HepG2 (cell line): ENCODE data around the gene PIK3CA. TPM values are rescaled to one million over a fixed set of nuclear protein-coding genes. Genes with fewer than 3 reads are reported as not detected.

ENCODE experiments used
- ATAC-seq: fragments of 200-7000 bp; cut with Tn5 transposase; 3 replicates; pipeline ENCODE4 v1.9.1; 2020; ENCODE audit warnings: mild to moderate bottlenecking, moderate library complexity
- BruUV-seq: library from RNA; stranded (reverse); fragments of 400-500 nt; replicated peaks from 2 replicates; lab custom pipeline; 2021; lab: Mats Ljungman, UMichigan
- CTCF ChIA-PET: fragments of 300-600 bp; formaldehyde crosslinking; extraction: SDS; loops from one replicate; lab custom pipeline; 2021; ENCODE audit warnings: low total read pairs, inconsistent platforms, low intra/inter-chr PET ratio; lab: Yijun Ruan, JAX
- POLR2A ChIA-PET: fragments of 350-600 bp; sonication (Branson Sonifier 250); formaldehyde crosslinking; loops from one replicate; lab custom pipeline; 2020; ENCODE audit warnings: antibody characterized with exemption, inconsistent platforms; lab: Yijun Ruan, JAX
- DNase-seq: peaks from one replicate; pipeline ENCODE4 v3.0.0-alpha.2; 2015; ENCODE audit warnings: low spot score
- FAIRE-seq: peaks from 3 replicates; lab custom pipeline; 2011; peaks lifted over from hg19 to GRCh38; lab: Jason Lieb, UNC
- H2AFZ ChIP-seq: one replicate; pipeline ENCODE4 v1.6.1; 2011; ENCODE audit warnings: low read length, inconsistent platforms
- H3K27ac ChIP-seq: fragments of 300-600 bp; 3 replicates; pipeline ENCODE4 v1.8.0; 2011; ENCODE audit warnings: mixed run types, mild to moderate bottlenecking, mixed read lengths, low read length, inconsistent platforms; ENCODE audit not compliant: insufficient read depth; ENCODE audit errors: extremely low read length
- H3K27me3 ChIP-seq, 2 experiments: fragments of 200-600 bp in 1 of 2; 2 replicates in 1 of 2; 3 replicates in 1 of 2; pipeline versions ENCODE4 v1.6.0 to v1.8.0; 2011; ENCODE audit warnings: low read length in 2 of 2, mild to moderate bottlenecking in 2 of 2, moderate library complexity in 2 of 2, inconsistent platforms in 1 of 2; ENCODE audit not compliant: insufficient read depth in 2 of 2, control insufficient read depth in 1 of 2
- H3K36me3 ChIP-seq, 2 experiments: fragments of 200-600 bp in 1 of 2; replicated peaks in 1 of 2; 2 replicates in 1 of 2; 3 replicates in 1 of 2; pipeline versions ENCODE4 v1.5.1 to v1.8.0; 2011; ENCODE audit warnings: low read length in 2 of 2, inconsistent platforms in 1 of 2; ENCODE audit not compliant: insufficient read depth in 2 of 2, control insufficient read depth in 1 of 2
- H3K4me1 ChIP-seq: 2 replicates; pipeline ENCODE4 v1.5.1; 2012; ENCODE audit warnings: low read length, inconsistent platforms; ENCODE audit not compliant: insufficient read depth
- H3K4me2 ChIP-seq: 2 replicates; pipeline ENCODE4 v1.6.0; 2011; ENCODE audit warnings: low read depth, low read length, inconsistent platforms
- H3K4me3 ChIP-seq, 3 experiments: fragments of 200-600 bp in 1 of 3; sonication (generic), shearing (Covaris generic) in 1 of 3; replicated peaks in 1 of 3; 2 replicates each; pipeline ENCODE4 v1.5.1; 2011 to 2016; ENCODE audit warnings: low read length in 3 of 3, inconsistent platforms in 2 of 3, low read depth in 2 of 3, mild to moderate bottlenecking in 2 of 3, control low read depth in 1 of 3, mixed read lengths in 1 of 3; ENCODE audit not compliant: insufficient read depth in 1 of 3
- H3K79me2 ChIP-seq: one replicate; pipeline ENCODE4 v1.6.1; 2011; ENCODE audit warnings: low read length, inconsistent platforms; ENCODE audit not compliant: insufficient read depth
- H3K9ac ChIP-seq: 2 replicates; pipeline ENCODE4 v1.6.0; 2011; ENCODE audit warnings: mild to moderate bottlenecking, low read depth, low read length, inconsistent platforms; ENCODE audit not compliant: insufficient read depth
- H3K9me3 ChIP-seq: 2 replicates; pipeline ENCODE4 v1.5.1; 2012; ENCODE audit warnings: mild to moderate bottlenecking, low read length
- H4K20me1 ChIP-seq: 2 replicates; pipeline ENCODE4 v1.6.0; 2011; ENCODE audit warnings: inconsistent platforms, mild to moderate bottlenecking, low read length, moderate library complexity; ENCODE audit not compliant: insufficient read depth
- BCL6 ChIP-seq: IDR thresholded peaks from 2 replicates; pipeline ENCODE4 v1.6.1; 2016; ENCODE audit warnings: missing genetic modification reagents, missing compliant biosample characterization
- HOXA7 ChIP-seq: sonication (generic); formaldehyde crosslinking; IDR thresholded peaks from 2 replicates; pipeline ENCODE4 v1.8.1; 2022; ENCODE audit warnings: mild to moderate bottlenecking, missing genetic modification reagents, moderate library complexity
- KDM4B ChIP-seq: sonication (generic); formaldehyde crosslinking; IDR thresholded peaks from 2 replicates; pipeline ENCODE4 v1.4.0; 2020; ENCODE audit warnings: missing genetic modification reagents
- NFE2L1 ChIP-seq: sonication (generic); formaldehyde crosslinking; IDR thresholded peaks from 2 replicates; pipeline ENCODE4 v1.4.0; 2020; ENCODE audit warnings: missing genetic modification reagents, mild to moderate bottlenecking, borderline replicate concordance
- NR2C2 ChIP-seq: sonication (generic); formaldehyde crosslinking; IDR thresholded peaks from 2 replicates; pipeline ENCODE4 v1.4.0; 2020; ENCODE audit warnings: missing genetic modification reagents, mild to moderate bottlenecking, moderate library complexity, borderline replicate concordance
- POLR2G ChIP-seq: fragments of 200-400 bp; formaldehyde crosslinking; IDR thresholded peaks from 2 replicates; pipeline ENCODE4 v1.6.1; 2018; ENCODE audit warnings: mild to moderate bottlenecking, low read depth, low read length, moderate library complexity
- PRPF4 ChIP-seq: fragments of 200-400 bp; formaldehyde crosslinking; IDR thresholded peaks from 2 replicates; pipeline ENCODE4 v1.6.1; 2016; ENCODE audit warnings: low read length, low read depth; ENCODE audit not compliant: poor library complexity, severe bottlenecking
- SRSF4 ChIP-seq: fragments of 200-400 bp; formaldehyde crosslinking; IDR thresholded peaks from one replicate; pipeline ENCODE4 v1.6.1; 2018; ENCODE audit warnings: mild to moderate bottlenecking, low read depth, low read length, moderate library complexity; ENCODE audit not compliant: poor library complexity, severe bottlenecking
- ZBTB3 ChIP-seq: sonication (generic); formaldehyde crosslinking; IDR thresholded peaks from 2 replicates; pipeline ENCODE4 v1.4.0; 2020; ENCODE audit warnings: low read depth, mild to moderate bottlenecking, moderate library complexity, missing genetic modification reagents, borderline replicate concordance
- ZFX ChIP-seq: sonication (generic); formaldehyde crosslinking; IDR thresholded peaks from 2 replicates; pipeline ENCODE4 v1.4.0; 2020; ENCODE audit warnings: mild to moderate bottlenecking, low read depth, missing genetic modification reagents, moderate library complexity
- ZNF232 ChIP-seq: sonication (generic); formaldehyde crosslinking; IDR thresholded peaks from 2 replicates; pipeline ENCODE4 v1.4.0; 2020; ENCODE audit warnings: missing genetic modification reagents, borderline replicate concordance
- ZNF343 ChIP-seq: sonication (generic); formaldehyde crosslinking; IDR thresholded peaks from 2 replicates; pipeline ENCODE4 v1.4.0; 2020; ENCODE audit warnings: mild to moderate bottlenecking, missing genetic modification reagents
- ZNF670 ChIP-seq: sonication (generic); formaldehyde crosslinking; IDR thresholded peaks from 2 replicates; pipeline ENCODE4 v1.8.0; 2022; ENCODE audit warnings: mild to moderate bottlenecking, missing genetic modification reagents, borderline replicate concordance
- ZNF777 ChIP-seq: sonication (generic); formaldehyde crosslinking; IDR thresholded peaks from 2 replicates; pipeline ENCODE4 v1.4.0; 2020; ENCODE audit warnings: missing genetic modification reagents
- ZXDC ChIP-seq: sonication (generic); formaldehyde crosslinking; IDR thresholded peaks from 2 replicates; pipeline ENCODE4 v1.5.0; 2020; ENCODE audit warnings: mild to moderate bottlenecking, missing genetic modification reagents
- WGBS: methylation state at CpG from one replicate; pipeline ENCODE4 v1.1.6; 2017; ENCODE audit warnings: low lambda C conversion rate; 5-methylcytosine and 5-hydroxymethylcytosine counted together
- in situ Hi-C: cut with HindIII; loops from 2 replicates; pipeline ENCODE4 v1.10.0; 2017; ENCODE audit warnings: low pct_unique_long_range_greater_than_20kb; ENCODE audit not compliant: extremely low pct_ligation_motif_present
- intact Hi-C: fragments of 100-400 bp; cut with micrococcal nuclease; formaldehyde crosslinking; loops from one replicate; pipeline ENCODE4 v1.10.0; 2022; ENCODE audit not compliant: unreplicated experiment
- polyA plus RNA-seq, 8 experiments: library from polyadenylated mRNA; depleted of rRNA in 3 of 8; stranded (reverse) in 7 of 8; unstranded in 1 of 8; fragments of >200 nt; fragmentation: Illumina TruSeq in 4 of 8; extraction: Trizol in 4 of 8; gene quantifications; 2 replicates each; pipeline versions ENCODE4 v1.2.1 to v1.2.3, GENCODE V29; 2011 to 2016; ENCODE audit warnings: low read depth in 4 of 8, missing spikeins in 1 of 8, mixed read lengths in 1 of 8; ENCODE audit not compliant: insufficient read depth in 1 of 8
- total RNA-seq, 5 experiments: library from RNA; depleted of rRNA; stranded (reverse); fragments of >200 nt; fragmentation: Illumina TruSeq; extraction: Trizol; gene quantifications; 2 replicates each; pipeline ENCODE4 v1.2.3, GENCODE V29; 2016; ENCODE audit warnings: low read depth in 1 of 5
- TF ChIP-seq, protein P1 (sequence below): sonication (generic); formaldehyde crosslinking; IDR thresholded peaks from 2 replicates; pipeline ENCODE4 v1.4.0; 2020; ENCODE audit warnings: missing genetic modification reagents, borderline replicate concordance
- TF ChIP-seq, protein P2 (sequence below), 2 experiments: sonication (generic) in 1 of 2; formaldehyde crosslinking in 1 of 2; IDR thresholded peaks; 2 replicates each; pipeline versions ENCODE4 v1.4.0 to v1.6.1; 2018 to 2020; ENCODE audit warnings: missing genetic modification reagents in 2 of 2, borderline replicate concordance in 1 of 2, low read depth in 1 of 2, mild to moderate bottlenecking in 1 of 2, missing biosample characterization in 1 of 2

The PIK3CA gene
- total and polyA plus RNA-seq, 2 of the 13 experiments (the other 11 are each of a cell fraction or from before 2014, with no cell fraction given), result 5.7 to 11.4 TPM

GRCh38 chr3:179168918-179169317 is 20.8 kb downstream of the PIK3CA start:
- peaks cover 8% of the 10 kb centered on the region for H3K79me2 ChIP-seq
- no peak for DNase-seq
- no peak overlapping the region for H3K4me3 ChIP-seq
- no peak for ATAC-seq
- CTCF ChIA-PET, result no interaction called here
- H3K27me3 ChIP-seq, result no peaks in the 10 kb centered on the region
- no peaks in the 10 kb centered on the region for H3K4me1 ChIP-seq
- 97% methylated on average over 2 of the region's 2 CpGs for WGBS
- in situ Hi-C loops, result no loop called here
- intact Hi-C loops, result no loop called here
- H3K4me2 ChIP-seq, result no peak overlapping the region
- no peak overlapping the region for H3K27ac ChIP-seq
- no TSS peak for BruUV-seq
- peaks cover 5% of the 10 kb centered on the region for H4K20me1 ChIP-seq
- no peaks in the 10 kb centered on the region for H3K9me3 ChIP-seq
- no peak overlapping the region for H2AFZ ChIP-seq
- H3K9ac ChIP-seq, result no peak overlapping the region
- POLR2A ChIA-PET, result no interaction called here
- H3K36me3 ChIP-seq, result no peaks in the 10 kb centered on the region
- FAIRE-seq, result no peak
- TF ChIP-seq ZNF670 (CRISPR knock-in tag) (no peak), PRPF4 (no peak), POLR2G (no peak), ZXDC (no peak), ZNF777 (CRISPR knock-in tag) (no peak), ZNF232 (CRISPR knock-in tag) (no peak), KDM4B (CRISPR knock-in tag) (no peak), BCL6 (no peak), SRSF4 (no peak), HOXA7 (CRISPR knock-in tag) (no peak), ZFX (CRISPR knock-in tag) (no peak), NFE2L1 (CRISPR knock-in tag) (no peak), ZNF343 (no peak), NR2C2 (CRISPR knock-in tag) (no peak), ZBTB3 (CRISPR knock-in tag) (no peak)
- TF ChIP-seq, protein P1, sequence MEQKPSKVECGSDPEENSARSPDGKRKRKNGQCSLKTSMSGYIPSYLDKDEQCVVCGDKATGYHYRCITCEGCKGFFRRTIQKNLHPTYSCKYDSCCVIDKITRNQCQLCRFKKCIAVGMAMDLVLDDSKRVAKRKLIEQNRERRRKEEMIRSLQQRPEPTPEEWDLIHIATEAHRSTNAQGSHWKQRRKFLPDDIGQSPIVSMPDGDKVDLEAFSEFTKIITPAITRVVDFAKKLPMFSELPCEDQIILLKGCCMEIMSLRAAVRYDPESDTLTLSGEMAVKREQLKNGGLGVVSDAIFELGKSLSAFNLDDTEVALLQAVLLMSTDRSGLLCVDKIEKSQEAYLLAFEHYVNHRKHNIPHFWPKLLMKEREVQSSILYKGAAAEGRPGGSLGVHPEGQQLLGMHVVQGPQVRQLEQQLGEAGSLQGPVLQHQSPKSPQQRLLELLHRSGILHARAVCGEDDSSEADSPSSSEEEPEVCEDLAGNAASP (CRISPR knock-in tag), result no peak
- TF ChIP-seq, protein P2, sequence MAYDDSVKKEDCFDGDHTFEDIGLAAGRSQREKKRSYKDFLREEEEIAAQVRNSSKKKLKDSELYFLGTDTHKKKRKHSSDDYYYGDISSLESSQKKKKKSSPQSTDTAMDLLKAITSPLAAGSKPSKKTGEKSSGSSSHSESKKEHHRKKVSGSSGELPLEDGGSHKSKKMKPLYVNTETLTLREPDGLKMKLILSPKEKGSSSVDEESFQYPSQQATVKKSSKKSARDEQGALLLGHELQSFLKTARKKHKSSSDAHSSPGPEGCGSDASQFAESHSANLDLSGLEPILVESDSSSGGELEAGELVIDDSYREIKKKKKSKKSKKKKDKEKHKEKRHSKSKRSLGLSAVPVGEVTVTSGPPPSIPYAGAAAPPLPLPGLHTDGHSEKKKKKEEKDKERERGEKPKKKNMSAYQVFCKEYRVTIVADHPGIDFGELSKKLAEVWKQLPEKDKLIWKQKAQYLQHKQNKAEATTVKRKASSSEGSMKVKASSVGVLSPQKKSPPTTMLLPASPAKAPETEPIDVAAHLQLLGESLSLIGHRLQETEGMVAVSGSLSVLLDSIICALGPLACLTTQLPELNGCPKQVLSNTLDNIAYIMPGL (CRISPR knock-in tag; IDR thresholded peaks at IDR 0.05; ENCODE audit: borderline replicate concordance in 1 of 2, low read depth in 1 of 2), result no peak
